AG20443 (cell line): ENCODE results near the gene VASN.

Experiments used
- DNase-seq: peaks from one replicate; pipeline ENCODE4 v3.0.0; 2012; ENCODE audit warnings: low spot score, mixed read lengths

Gene VASN

GRCh38 chr16:4403133-4403949, 31.7 kb downstream of the VASN start:
- DNase-seq, result no peak

GRCh38 chr16:4404247-4404966, 32.8 kb downstream of the VASN start:
- DNase-seq, result peak; percentile 68

GRCh38 chr16:4404967-4405696, 33.5 kb downstream of the VASN start:
- DNase-seq, result no peak

GRCh38 chr16:4407543-4408322, 36.1 kb downstream of the VASN start:
- peak; percentile 64 for DNase-seq

GRCh38 chr16:4408323-4408690, 36.7 kb downstream of the VASN start:
- DNase-seq, result no peak

- DNase-seq, result no peak
These were observed 37.7 kb downstream of the VASN start for GRCh38 chr16:4409081-4409932.

GRCh38 chr16:4410335-4411075, 38.9 kb downstream of the VASN start:
- no peak for DNase-seq

- no peak for DNase-seq
These were observed 40.0 kb downstream of the VASN start for GRCh38 chr16:4411684-4412083.

GRCh38 chr16:4412159-4412558, 40.5 kb downstream of the VASN start:
- DNase-seq, result no peak

- no peak for DNase-seq
These were observed 41.2 kb downstream of the VASN start for GRCh38 chr16:4412854-4413253.

- DNase-seq, result no peak
These were observed 42.7 kb downstream of the VASN start for GRCh38 chr16:4414187-4414917.

- DNase-seq, result peak; percentile 54
These were observed 44.0 kb downstream of the VASN start for GRCh38 chr16:4415538-4416199.

- peak; percentile 98 for DNase-seq
These were observed 44.8 kb downstream of the VASN start, which contains the start of gene CORO7 for GRCh38 chr16:4416200-4417032. Gene CORO7 (minus strand): TSS chr16:4416596. CDS start chr16:4416518, 78 bp downstream.

- no peak for DNase-seq
These were observed 47.8 kb downstream of the VASN start for GRCh38 chr16:4419402-4419959.

- DNase-seq, result no peak
These were observed 49.0 kb downstream of the VASN start for GRCh38 chr16:4420505-4421105.

- peak; percentile 100 for DNase-seq
These were observed 53.9 kb downstream of the VASN start, which contains the start of gene DNAJA3 for GRCh38 chr16:4425378-4426020. Gene DNAJA3 (plus strand): TSS chr16:4425868. CDS start chr16:4425882, 14 bp downstream.
